Measurements from ENCODE around the gene EDC4. TPM values are rescaled to one million over a fixed set of nuclear protein-coding genes. Genes with fewer than 3 reads are reported as not detected.
"Not testable (repeated sequence)": the region's sequence is repeated elsewhere in the genome, so short reads cannot be mapped to it uniquely, and the experiment has no call there.

Gene EDC4
- total RNA-seq, 3 donors from 2014 or later = 58.3 to 82.0 (median 64.6) TPM

GRCh38 chr16:67833030-67833414 lies 39.8 kb upstream of the EDC4 start:
- TF ChIP-seq, protein P1, sequence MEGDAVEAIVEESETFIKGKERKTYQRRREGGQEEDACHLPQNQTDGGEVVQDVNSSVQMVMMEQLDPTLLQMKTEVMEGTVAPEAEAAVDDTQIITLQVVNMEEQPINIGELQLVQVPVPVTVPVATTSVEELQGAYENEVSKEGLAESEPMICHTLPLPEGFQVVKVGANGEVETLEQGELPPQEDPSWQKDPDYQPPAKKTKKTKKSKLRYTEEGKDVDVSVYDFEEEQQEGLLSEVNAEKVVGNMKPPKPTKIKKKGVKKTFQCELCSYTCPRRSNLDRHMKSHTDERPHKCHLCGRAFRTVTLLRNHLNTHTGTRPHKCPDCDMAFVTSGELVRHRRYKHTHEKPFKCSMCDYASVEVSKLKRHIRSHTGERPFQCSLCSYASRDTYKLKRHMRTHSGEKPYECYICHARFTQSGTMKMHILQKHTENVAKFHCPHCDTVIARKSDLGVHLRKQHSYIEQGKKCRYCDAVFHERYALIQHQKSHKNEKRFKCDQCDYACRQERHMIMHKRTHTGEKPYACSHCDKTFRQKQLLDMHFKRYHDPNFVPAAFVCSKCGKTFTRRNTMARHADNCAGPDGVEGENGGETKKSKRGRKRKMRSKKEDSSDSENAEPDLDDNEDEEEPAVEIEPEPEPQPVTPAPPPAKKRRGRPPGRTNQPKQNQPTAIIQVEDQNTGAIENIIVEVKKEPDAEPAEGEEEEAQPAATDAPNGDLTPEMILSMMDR (IDR thresholded peaks at IDR 0.05) = no peak
- H3K9me3 ChIP-seq = no peaks in the 10 kb centered on the region
- H3K4me1 ChIP-seq (ENCODE audit: low read depth) = peaks cover 16% of the 10 kb centered on the region
- intact Hi-C loops (cut with DNase I, micrococcal nuclease) = no loop called here
- DNase-seq (no peak), ATAC-seq (peak; percentile 46)
- no peak overlapping the region for H3K4me3 ChIP-seq
- H3K36me3 ChIP-seq (ENCODE audit: low read depth) = peaks cover 3% of the 10 kb centered on the region

GRCh38 chr16:67833415-67834241 lies 39.2 kb upstream of the EDC4 start:
- intact Hi-C loops (cut with DNase I, micrococcal nuclease) = no loop called here
- DNase-seq (peak; percentile 95 to 97 (median 96)), ATAC-seq (peak; percentile 98)
- Histone ChIP-seq H3K4me1 (ENCODE audit: low read depth) (peaks cover 16% of the 10 kb centered on the region), H3K36me3 (ENCODE audit: low read depth) (peaks cover 3% of the 10 kb centered on the region), H3K4me3 (peak overlapping the region; percentile 57), H3K9me3 (no peaks in the 10 kb centered on the region)
- TF ChIP-seq, protein P1 (IDR thresholded peaks at IDR 0.05) = peak; percentile 8

- Histone ChIP-seq H3K4me3 (no peak overlapping the region), H3K4me1 (ENCODE audit: low read depth) (peaks cover 16% of the 10 kb centered on the region), H3K36me3 (ENCODE audit: low read depth) (peaks cover 3% of the 10 kb centered on the region), H3K9me3 (no peaks in the 10 kb centered on the region)
- TF ChIP-seq, protein P1 (IDR thresholded peaks at IDR 0.05) = no peak
- intact Hi-C loops (cut with DNase I, micrococcal nuclease) = no loop called here
- DNase-seq (no peak), ATAC-seq (no peak)
Measured at GRCh38 chr16:67834242-67834614, 38.6 kb upstream of the EDC4 start.

GRCh38 chr16:67837190-67837589 lies 35.7 kb upstream of the EDC4 start:
- peaks cover 16% of the 10 kb centered on the region for H3K4me1 ChIP-seq (ENCODE audit: low read depth)
- DNase-seq; intact Hi-C loops (cut with DNase I, micrococcal nuclease); H3K9me3 ChIP-seq; H3K4me3 ChIP-seq; ATAC-seq; H3K36me3 ChIP-seq (ENCODE audit: low read depth): not testable (repeated sequence)

DNA sequence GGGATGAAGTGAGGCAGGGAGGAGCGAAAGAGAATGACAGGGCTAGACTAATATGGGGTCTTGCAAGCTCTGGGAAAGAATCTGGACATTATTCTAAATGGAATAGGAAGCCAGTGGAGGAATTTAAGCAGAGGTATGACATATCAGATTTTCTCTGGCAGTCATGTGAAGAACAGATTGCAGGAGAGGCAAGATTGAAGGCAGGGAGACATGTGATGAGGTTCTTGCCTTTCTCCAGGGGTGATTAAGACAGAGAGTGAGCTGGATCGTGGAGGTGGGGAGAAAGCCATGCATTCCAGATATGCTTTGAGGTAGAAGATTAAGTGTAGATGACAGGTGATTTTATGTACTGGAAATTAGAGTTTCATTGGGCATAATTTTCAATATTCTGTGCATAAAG lies 35.0 kb upstream of the EDC4 start:
- DNase-seq = no peak

More for the DNA sequence above, 35.0 kb upstream of the EDC4 start:
- Histone ChIP-seq H3K4me1 (ENCODE audit: low read depth) (peaks cover 11% of the 10 kb centered on the region), H3K4me3 (no peak overlapping the region), H3K36me3 (ENCODE audit: low read depth) (peaks cover 3% of the 10 kb centered on the region), H3K9me3 (no peaks in the 10 kb centered on the region)
- ATAC-seq = no peak
- intact Hi-C loops (cut with DNase I, micrococcal nuclease) = no loop called here
- TF ChIP-seq, protein P1 (IDR thresholded peaks at IDR 0.05) = no peak
